HG03342 (cell line): ENCODE results near the gene MSI2.

Experiments used
- ATAC-seq: cut with Tn5 transposase; IDR thresholded peaks from one replicate; pipeline ENCODE4 v1.9.1; 2021; ENCODE audit warnings: mild to moderate bottlenecking, moderate library complexity; ENCODE audit not compliant: unreplicated experiment

Gene MSI2

GRCh38 chr17:57640079-57640478 lies 383.8 kb downstream of the MSI2 start:
- no peak for ATAC-seq

- ATAC-seq: no peak
Measured at GRCh38 chr17:57641761-57642160, 385.4 kb downstream of the MSI2 start.

GRCh38 chr17:57643062-57643461 lies 386.7 kb downstream of the MSI2 start:
- ATAC-seq: no peak

GRCh38 chr17:57644326-57644725 lies 388.0 kb downstream of the MSI2 start:
- no peak for ATAC-seq

- no peak for ATAC-seq
Measured at GRCh38 chr17:57645950-57646665, 389.8 kb downstream of the MSI2 start.

GRCh38 chr17:57648720-57649119 lies 392.4 kb downstream of the MSI2 start:
- no peak for ATAC-seq

GRCh38 chr17:57649191-57649590 lies 392.9 kb downstream of the MSI2 start:
- ATAC-seq: no peak

GRCh38 chr17:57649731-57650484 lies 393.6 kb downstream of the MSI2 start:
- no peak for ATAC-seq

- ATAC-seq: no peak
Measured at GRCh38 chr17:57650548-57650947, 394.2 kb downstream of the MSI2 start.

GRCh38 chr17:57651451-57651850 lies 395.1 kb downstream of the MSI2 start:
- ATAC-seq: no peak

- ATAC-seq: no peak
Measured at GRCh38 chr17:57651996-57652395, 395.7 kb downstream of the MSI2 start.

- no peak for ATAC-seq
Measured at GRCh38 chr17:57652811-57653210, 396.5 kb downstream of the MSI2 start.

- no peak for ATAC-seq
Measured at GRCh38 chr17:57653279-57653678, 397.0 kb downstream of the MSI2 start.

GRCh38 chr17:57654040-57654775 lies 397.9 kb downstream of the MSI2 start:
- no peak for ATAC-seq

- ATAC-seq: no peak
Measured at GRCh38 chr17:57655553-57655952, 399.2 kb downstream of the MSI2 start.

- ATAC-seq: no peak
Measured at GRCh38 chr17:57657211-57657610, 400.9 kb downstream of the MSI2 start.

GRCh38 chr17:57662041-57662440 lies 405.7 kb downstream of the MSI2 start:
- no peak for ATAC-seq

GRCh38 chr17:57662644-57663308 lies 406.5 kb downstream of the MSI2 start:
- no peak for ATAC-seq

- ATAC-seq: no peak
Measured at GRCh38 chr17:57663326-57664070, 407.2 kb downstream of the MSI2 start.

- ATAC-seq: no peak
Measured at GRCh38 chr17:57665128-57665527, 408.8 kb downstream of the MSI2 start.
